ENCODE data around the gene ETFRF1. TPM values are rescaled to one million over a fixed set of nuclear protein-coding genes. Genes with fewer than 3 reads are reported as not detected.

The ETFRF1 gene
- total RNA-seq, 4 donors from 2014 or later: 45.9 to 105 (median 74.6) TPM

- H3K4me3 ChIP-seq: no peak overlapping the region
- in situ Hi-C loops (cut with MboI; ENCODE audit: low sequenced_read_pairs in 4 of 4): loop anchor here in 1 of 4 donors (10.0 kb wide), 1 partner anchor 48 kb away; the partner anchor contains the start of genes DNAI7 and ETFRF1
- H3K36me3 ChIP-seq: no peaks in the 10 kb centered on the region
- intact Hi-C loops (cut with DNase I; ENCODE audit: low total_unique reads): no loop called here
- no peaks in the 10 kb centered on the region for H3K27me3 ChIP-seq
- H3K4me1 ChIP-seq: peaks cover 0 to 2% of the 10 kb centered on the region in 2 donors
- no peak for DNase-seq
- no peak for ATAC-seq
- TF ChIP-seq, protein P1, sequence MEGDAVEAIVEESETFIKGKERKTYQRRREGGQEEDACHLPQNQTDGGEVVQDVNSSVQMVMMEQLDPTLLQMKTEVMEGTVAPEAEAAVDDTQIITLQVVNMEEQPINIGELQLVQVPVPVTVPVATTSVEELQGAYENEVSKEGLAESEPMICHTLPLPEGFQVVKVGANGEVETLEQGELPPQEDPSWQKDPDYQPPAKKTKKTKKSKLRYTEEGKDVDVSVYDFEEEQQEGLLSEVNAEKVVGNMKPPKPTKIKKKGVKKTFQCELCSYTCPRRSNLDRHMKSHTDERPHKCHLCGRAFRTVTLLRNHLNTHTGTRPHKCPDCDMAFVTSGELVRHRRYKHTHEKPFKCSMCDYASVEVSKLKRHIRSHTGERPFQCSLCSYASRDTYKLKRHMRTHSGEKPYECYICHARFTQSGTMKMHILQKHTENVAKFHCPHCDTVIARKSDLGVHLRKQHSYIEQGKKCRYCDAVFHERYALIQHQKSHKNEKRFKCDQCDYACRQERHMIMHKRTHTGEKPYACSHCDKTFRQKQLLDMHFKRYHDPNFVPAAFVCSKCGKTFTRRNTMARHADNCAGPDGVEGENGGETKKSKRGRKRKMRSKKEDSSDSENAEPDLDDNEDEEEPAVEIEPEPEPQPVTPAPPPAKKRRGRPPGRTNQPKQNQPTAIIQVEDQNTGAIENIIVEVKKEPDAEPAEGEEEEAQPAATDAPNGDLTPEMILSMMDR (IDR thresholded peaks at IDR 0.05 in 4 of 5, conservative IDR thresholded peaks at IDR 0.05 in 1 of 5): no peak
- no peak for TF ChIP-seq POLR2A (IDR thresholded peaks at IDR 0.05)
- no peaks in the 10 kb centered on the region for H3K9me3 ChIP-seq
- no peak overlapping the region for H3K27ac ChIP-seq
Measured at GRCh38 chr12:25242981-25243679, 48.1 kb downstream of the ETFRF1 start.

DNA sequence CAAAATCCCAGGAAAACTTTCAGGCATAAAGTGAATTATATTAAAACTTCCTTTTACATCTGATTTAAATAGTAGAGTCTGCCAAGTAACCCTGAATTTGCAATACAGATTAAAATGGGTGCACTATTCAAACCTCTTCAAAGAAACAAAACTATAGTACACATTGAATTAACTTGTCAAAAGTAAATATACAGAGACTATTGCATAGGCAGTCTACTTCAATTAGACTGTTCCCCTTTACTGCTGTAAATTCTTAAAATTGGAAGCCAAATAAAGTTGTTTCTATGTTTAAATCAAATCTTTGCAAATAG lies 48.6 kb downstream of the ETFRF1 start:
- no peak overlapping the region for H3K27ac ChIP-seq
- in situ Hi-C loops (cut with MboI; ENCODE audit: low sequenced_read_pairs in 4 of 4): loop anchor here in 1 of 4 donors (10.0 kb wide), 1 partner anchor 49 kb away; the partner anchor contains the start of genes DNAI7 and ETFRF1
- no peak for DNase-seq
- intact Hi-C loops (cut with DNase I; ENCODE audit: low total_unique reads): no loop called here
- H3K27me3 ChIP-seq: no peaks in the 10 kb centered on the region
- no peak overlapping the region for H3K4me3 ChIP-seq
- TF ChIP-seq, protein P1 (IDR thresholded peaks at IDR 0.05 in 4 of 5, conservative IDR thresholded peaks at IDR 0.05 in 1 of 5): no peak
- TF ChIP-seq POLR2A (IDR thresholded peaks at IDR 0.05): no peak
- H3K36me3 ChIP-seq: no peaks in the 10 kb centered on the region
- H3K4me1 ChIP-seq: peaks cover 3 to 6% of the 10 kb centered on the region in 2 donors
- no peak for ATAC-seq
- no peaks in the 10 kb centered on the region for H3K9me3 ChIP-seq

- in situ Hi-C loops (cut with MboI; ENCODE audit: low sequenced_read_pairs in 4 of 4): loop anchor here in 2 of 4 donors (5.0 to 10.0 kb wide), 2 partner anchors 43 to 51 kb away; partner anchors contain the start of genes DNAI7 (in 1 of the 2) and ETFRF1 (in 1 of the 2)
- no peak for DNase-seq
Measured at GRCh38 chr12:25245491-25245890, 50.5 kb downstream of the ETFRF1 start.

GRCh38 chr12:25248137-25248536 lies 53.1 kb downstream of the ETFRF1 start:
- Histone ChIP-seq H3K4me3 (no peak overlapping the region), H3K27ac (no peak overlapping the region), H3K27me3 (no peaks in the 10 kb centered on the region), H3K9me3 (no peaks in the 10 kb centered on the region), H3K4me1 (peaks cover 10 to 22% of the 10 kb centered on the region in 2 donors), H3K36me3 (no peaks in the 10 kb centered on the region)
- DNase-seq: no peak
- ATAC-seq: no peak
- TF ChIP-seq POLR2A (IDR thresholded peaks at IDR 0.05): no peak
- TF ChIP-seq, protein P1 (IDR thresholded peaks at IDR 0.05 in 4 of 5, conservative IDR thresholded peaks at IDR 0.05 in 1 of 5): no peak
- in situ Hi-C loops (cut with MboI; ENCODE audit: low sequenced_read_pairs in 4 of 4): loop anchor here in 2 of 4 donors (5.0 to 10.0 kb wide), 2 partner anchors 46 to 53 kb away; partner anchors contain the start of genes DNAI7 (in 1 of the 2) and ETFRF1 (in 1 of the 2)
- intact Hi-C loops (cut with DNase I; ENCODE audit: low total_unique reads): no loop called here

More at GRCh38 chr12:25245491-25245890, 50.5 kb downstream of the ETFRF1 start:
- no peak for ATAC-seq
- no peak overlapping the region for H3K4me3 ChIP-seq
- TF ChIP-seq, protein P1 (IDR thresholded peaks at IDR 0.05 in 4 of 5, conservative IDR thresholded peaks at IDR 0.05 in 1 of 5): no peak
- TF ChIP-seq POLR2A (IDR thresholded peaks at IDR 0.05): no peak
- no peaks in the 10 kb centered on the region for H3K36me3 ChIP-seq
- H3K27me3 ChIP-seq: no peaks in the 10 kb centered on the region
- H3K9me3 ChIP-seq: no peaks in the 10 kb centered on the region
- H3K4me1 ChIP-seq: peaks cover 12 to 16% of the 10 kb centered on the region in 2 donors
- intact Hi-C loops (cut with DNase I; ENCODE audit: low total_unique reads): no loop called here
- H3K27ac ChIP-seq: no peak overlapping the region

Measured in gastrocnemius medialis (tissue), 4 donors.